ENCODE results near the gene C1QB. TPM values are rescaled to one million over a fixed set of nuclear protein-coding genes. Genes with fewer than 3 reads are reported as not detected.

C1QB gene
- total RNA-seq, 1 experiment from 2014 or later: not detected

DNA sequence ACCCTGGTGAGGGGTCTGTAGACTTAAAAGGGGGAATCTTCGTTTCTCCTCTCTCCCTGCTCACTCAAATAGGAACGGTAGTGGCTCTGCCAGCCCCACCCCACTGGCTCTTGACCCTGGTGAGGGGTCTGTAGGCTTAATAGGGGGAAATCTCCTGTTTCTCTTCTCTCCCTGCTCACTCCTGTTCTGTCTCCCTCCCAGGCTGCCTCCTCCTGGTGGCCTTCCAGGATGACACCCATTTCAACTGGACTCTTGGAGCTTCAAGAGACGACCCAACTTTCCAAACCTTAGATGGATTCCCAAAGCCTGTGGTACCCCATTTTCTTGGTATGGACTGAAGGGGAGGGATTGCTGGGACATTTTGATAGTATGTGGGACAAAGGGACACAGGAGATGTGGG is 56.2 kb downstream of the C1QB start:
- H3K4me1 Mint-ChIP-seq (ENCODE audit: insufficient read depth, unreplicated experiment): no peaks in the 10 kb centered on the region
- POLR2A ChIA-PET: no interaction called here

DNA sequence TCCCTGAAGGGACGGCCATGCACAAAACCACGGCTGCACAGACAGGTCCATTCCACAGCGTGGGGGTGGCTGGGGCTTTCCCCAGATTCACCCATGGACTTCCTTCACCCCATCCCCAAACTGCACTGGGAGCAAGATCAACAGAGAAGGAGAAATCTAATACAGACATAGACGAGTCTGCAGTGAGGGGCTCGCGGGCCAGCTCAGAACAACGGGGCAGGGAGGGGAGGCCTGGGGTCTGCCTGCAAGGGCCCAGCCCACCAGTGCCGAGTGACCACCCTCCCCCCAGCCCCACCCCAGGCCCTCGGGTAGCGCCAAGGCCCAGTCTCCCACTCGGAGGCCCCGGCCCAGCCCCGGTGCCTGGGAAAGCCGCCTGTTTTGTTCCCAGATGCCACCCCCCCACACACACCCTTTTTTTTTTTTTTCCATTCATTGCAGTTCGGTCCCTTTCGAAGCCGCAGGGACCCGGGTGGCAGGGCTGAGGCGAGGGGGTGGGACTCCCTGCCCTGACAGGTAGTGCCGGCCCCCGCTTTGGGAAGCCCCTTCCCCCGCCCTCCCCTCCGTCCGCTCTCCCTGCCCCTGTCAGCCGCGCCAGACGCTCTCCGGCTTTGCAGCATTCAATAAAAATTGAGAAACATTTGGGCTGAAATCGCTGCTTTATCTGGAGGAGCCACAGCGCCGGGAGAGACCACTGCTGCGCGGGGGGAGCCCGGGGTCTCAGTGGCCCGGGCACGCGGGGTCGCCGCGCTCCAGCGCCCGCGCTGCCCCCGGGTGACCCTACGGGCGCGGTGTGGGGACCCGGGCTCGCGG is 57.1 kb downstream of the C1QB start:
- Mint-ChIP-seq H3K9me3 (ENCODE audit: unreplicated experiment) (no peaks in the 10 kb centered on the region), H3K4me1 (ENCODE audit: insufficient read depth, unreplicated experiment) (no peaks in the 10 kb centered on the region), H3K27me3 (ENCODE audit: insufficient read depth, unreplicated experiment) (no peaks in the 10 kb centered on the region), H3K4me3 (ENCODE audit: unreplicated experiment) (peak overlapping the region; percentile 69), H3K27ac (ENCODE audit: low read depth, unreplicated experiment) (no peak overlapping the region), H3K36me3 (ENCODE audit: insufficient read depth, unreplicated experiment) (no peaks in the 10 kb centered on the region)
- no TSS peak for BruUV-seq (replicated peaks)
- CTCF ChIA-PET: interaction anchor here (0.7 kb wide), 1 partner anchor 691 kb away, joined by 3 read pairs; no protein-coding TSS in a partner anchor
- peak; percentile 64 for DNase-seq (ENCODE audit: unreplicated experiment)
- TF ChIP-seq, protein P1, sequence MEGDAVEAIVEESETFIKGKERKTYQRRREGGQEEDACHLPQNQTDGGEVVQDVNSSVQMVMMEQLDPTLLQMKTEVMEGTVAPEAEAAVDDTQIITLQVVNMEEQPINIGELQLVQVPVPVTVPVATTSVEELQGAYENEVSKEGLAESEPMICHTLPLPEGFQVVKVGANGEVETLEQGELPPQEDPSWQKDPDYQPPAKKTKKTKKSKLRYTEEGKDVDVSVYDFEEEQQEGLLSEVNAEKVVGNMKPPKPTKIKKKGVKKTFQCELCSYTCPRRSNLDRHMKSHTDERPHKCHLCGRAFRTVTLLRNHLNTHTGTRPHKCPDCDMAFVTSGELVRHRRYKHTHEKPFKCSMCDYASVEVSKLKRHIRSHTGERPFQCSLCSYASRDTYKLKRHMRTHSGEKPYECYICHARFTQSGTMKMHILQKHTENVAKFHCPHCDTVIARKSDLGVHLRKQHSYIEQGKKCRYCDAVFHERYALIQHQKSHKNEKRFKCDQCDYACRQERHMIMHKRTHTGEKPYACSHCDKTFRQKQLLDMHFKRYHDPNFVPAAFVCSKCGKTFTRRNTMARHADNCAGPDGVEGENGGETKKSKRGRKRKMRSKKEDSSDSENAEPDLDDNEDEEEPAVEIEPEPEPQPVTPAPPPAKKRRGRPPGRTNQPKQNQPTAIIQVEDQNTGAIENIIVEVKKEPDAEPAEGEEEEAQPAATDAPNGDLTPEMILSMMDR (IDR thresholded peaks at IDR 0.05; ENCODE audit: unreplicated experiment): no peak
- POLR2A ChIA-PET: no interaction called here
- intact Hi-C loops (cut with micrococcal nuclease): no loop called here

More for the DNA sequence above, 56.2 kb downstream of the C1QB start:
- intact Hi-C loops (cut with micrococcal nuclease): no loop called here
- TF ChIP-seq, protein P1 (IDR thresholded peaks at IDR 0.05; ENCODE audit: unreplicated experiment): peak; percentile 17
- no peaks in the 10 kb centered on the region for H3K9me3 Mint-ChIP-seq (ENCODE audit: unreplicated experiment)
- CTCF ChIA-PET: interaction anchor here (0.6 to 0.7 kb wide), 2 partner anchors 323 to 690 kb away, joined by 3 to 4 read pairs; no protein-coding TSS in a partner anchor
- no peak overlapping the region for H3K4me3 Mint-ChIP-seq (ENCODE audit: unreplicated experiment)
- no TSS peak for BruUV-seq (replicated peaks)
- no peak for DNase-seq (ENCODE audit: unreplicated experiment)
- no peaks in the 10 kb centered on the region for H3K36me3 Mint-ChIP-seq (ENCODE audit: insufficient read depth, unreplicated experiment)
- no peaks in the 10 kb centered on the region for H3K27me3 Mint-ChIP-seq (ENCODE audit: insufficient read depth, unreplicated experiment)
- no peak overlapping the region for H3K27ac Mint-ChIP-seq (ENCODE audit: low read depth, unreplicated experiment)

DNA sequence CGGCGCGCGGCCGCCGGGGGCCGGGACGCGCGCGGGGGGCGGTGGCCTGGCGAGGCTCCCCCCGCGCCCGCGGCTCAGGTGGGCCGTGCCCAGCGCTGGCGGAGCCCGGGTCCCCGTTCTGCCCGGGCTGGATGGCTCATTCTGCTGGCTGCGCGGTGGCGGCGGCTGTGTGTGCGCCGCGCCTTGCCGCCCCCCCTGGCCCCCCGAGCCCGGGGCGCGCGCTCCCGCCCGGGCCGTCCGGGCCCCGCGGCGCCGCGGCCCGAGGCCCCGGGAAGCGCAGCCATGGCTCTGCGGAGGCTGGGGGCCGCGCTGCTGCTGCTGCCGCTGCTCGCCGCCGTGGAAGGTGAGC is 57.6 kb downstream of the C1QB start, which contains the start of gene EPHB2:
EPHB2 (plus strand) TSS at position 139 of the 349 bp plus-strand sequence; CDS start at position 283, 144 bp downstream.
- CTCF ChIA-PET: no interaction called here
- Mint-ChIP-seq H3K4me1 (ENCODE audit: insufficient read depth, unreplicated experiment) (no peaks in the 10 kb centered on the region), H3K27ac (ENCODE audit: low read depth, unreplicated experiment) (no peak within 1 kb of the TSS), H3K4me3 (ENCODE audit: unreplicated experiment) (peak within 1 kb of the TSS; percentile 69), H3K36me3 (ENCODE audit: insufficient read depth, unreplicated experiment) (no peaks in the 10 kb centered on the region), H3K9me3 (ENCODE audit: unreplicated experiment) (no peaks in the 10 kb centered on the region), H3K27me3 (ENCODE audit: insufficient read depth, unreplicated experiment) (no peaks in the 10 kb centered on the region)
- intact Hi-C loops (cut with micrococcal nuclease): no loop called here
- TF ChIP-seq, protein P1 (IDR thresholded peaks at IDR 0.05; ENCODE audit: unreplicated experiment): no peak
- no TSS peak for BruUV-seq (replicated peaks)
- DNase-seq (ENCODE audit: unreplicated experiment): peak; percentile 33
- POLR2A ChIA-PET: no interaction called here

DNA sequence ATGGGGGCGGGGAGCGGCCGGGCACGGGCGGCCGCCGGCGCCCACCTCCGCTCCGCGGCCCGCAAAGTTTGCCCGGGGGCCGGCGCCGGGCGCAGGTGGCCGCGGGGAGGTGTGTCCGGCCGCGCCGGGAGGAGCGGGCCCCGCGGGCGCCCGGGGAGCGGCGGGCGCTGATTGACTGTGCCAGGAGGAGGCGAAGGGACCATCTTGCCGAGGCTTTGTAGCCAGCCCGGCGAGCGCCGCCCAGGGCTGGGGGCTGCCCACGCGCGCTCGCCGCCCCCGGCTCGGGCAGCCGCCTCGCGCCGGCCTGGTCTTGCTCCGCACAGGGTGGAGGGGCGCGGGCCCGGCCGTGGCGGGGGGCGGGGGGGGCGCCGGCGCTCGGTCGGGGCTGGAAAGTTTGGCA is 58.0 kb downstream of the C1QB start:
- Mint-ChIP-seq H3K36me3 (ENCODE audit: insufficient read depth, unreplicated experiment) (no peaks in the 10 kb centered on the region), H3K9me3 (ENCODE audit: unreplicated experiment) (no peaks in the 10 kb centered on the region), H3K4me1 (ENCODE audit: insufficient read depth, unreplicated experiment) (no peaks in the 10 kb centered on the region), H3K27ac (ENCODE audit: low read depth, unreplicated experiment) (no peak overlapping the region), H3K4me3 (ENCODE audit: unreplicated experiment) (no peak overlapping the region), H3K27me3 (ENCODE audit: insufficient read depth, unreplicated experiment) (no peaks in the 10 kb centered on the region)
- intact Hi-C loops (cut with micrococcal nuclease): no loop called here
- DNase-seq (ENCODE audit: unreplicated experiment): no peak
- no TSS peak for BruUV-seq (replicated peaks)
- TF ChIP-seq, protein P1 (IDR thresholded peaks at IDR 0.05; ENCODE audit: unreplicated experiment): no peak
- ChIA-PET CTCF (no interaction called here), POLR2A (no interaction called here)

Small RNA genes lying within 50 kb of the gene (microRNA-seq; reads per million reads assigned to microRNA genes)
- gene MIR6127: not detected

Other genes with a start within 250 kb of the C1QB start
- 20.4 and 25.2 TPM in 2 replicates for gene ZBTB40, start 201.4 kb upstream of the C1QB start, total RNA-seq (2022)
- gene EPHA8, start 89.7 kb upstream of the C1QB start, total RNA-seq (2022): not detected in 2 replicates
- gene C1QA, start 16.6 kb upstream of the C1QB start, total RNA-seq (2022): not detected in 2 replicates
- not detected in 2 replicates for gene C1QC, start 9.6 kb upstream of the C1QB start, total RNA-seq (2022)
- 0.22 and 0.79 TPM in 2 replicates for gene EPHB2, start 57.6 kb downstream of the C1QB start, total RNA-seq (2022)

Data from MCF 10A (cell line).